GM12891 (cell line): ENCODE measurements around the gene RMND5A.

Source experiments
- POLR2A ChIP-seq: IDR thresholded peaks from 2 replicates; pipeline ENCODE4 v1.6.1; 2011; ENCODE audit warnings: low read depth, low read length, control low read depth
- POLR2AphosphoS5 ChIP-seq: IDR thresholded peaks from 2 replicates; pipeline ENCODE4 v1.6.1; 2011; ENCODE audit warnings: low read depth, low read length, control low read depth
- POU2F2 ChIP-seq: IDR thresholded peaks from 2 replicates; pipeline ENCODE4 v1.6.1; 2011; ENCODE audit warnings: low read depth, mild to moderate bottlenecking, control low read depth, low read length, moderate library complexity
- SPI1 ChIP-seq: IDR thresholded peaks from 2 replicates; pipeline ENCODE4 v1.6.1; 2011; ENCODE audit warnings: low read depth, low read length, control low read depth
- TAF1 ChIP-seq: IDR thresholded peaks from 2 replicates; pipeline ENCODE4 v1.6.1; 2011; ENCODE audit warnings: low read depth, low read length, control low read depth

- TF ChIP-seq TAF1 (no peak), POU2F2 (no peak), POLR2A (no peak), POLR2AphosphoS5 (no peak), SPI1 (no peak)
These were observed 66.0 kb downstream of the RMND5A start for GRCh38 chr2:86786001-86786536.
